ENCODE data around the gene UHRF1. TPM values are rescaled to one million over a fixed set of nuclear protein-coding genes. Genes with fewer than 3 reads are reported as not detected.

Gene UHRF1
- total RNA-seq, 1 donor = 7.6 TPM

GRCh38 chr19:4969292-4969771 is 60.0 kb downstream of the UHRF1 start:
- Histone ChIP-seq H3K4me2 (ENCODE audit: insufficient read depth, low read length) (peak overlapping the region; percentile 97), H3K36me3 (ENCODE audit: insufficient read depth, low read length) (peaks cover 1% of the 10 kb centered on the region), H3K4me1 (ENCODE audit: insufficient read depth, low read length) (peaks cover 38% of the 10 kb centered on the region), H3K27me3 (ENCODE audit: insufficient read depth, low read length) (no peaks in the 10 kb centered on the region), H3K9me3 (ENCODE audit: low read depth, low read length) (no peaks in the 10 kb centered on the region), H3K4me3 (ENCODE audit: insufficient read depth, low read length) (peak overlapping the region; percentile 80), H4K20me1 (ENCODE audit: insufficient read depth, low read length) (peaks cover 35% of the 10 kb centered on the region), H2AFZ (ENCODE audit: low read length) (no peak overlapping the region), H3K27ac (ENCODE audit: low read depth, low read length) (peak overlapping the region; percentile 53), H3K79me2 (ENCODE audit: insufficient read depth, low read length) (peaks cover 46% of the 10 kb centered on the region)
- DNase-seq (ENCODE audit: insufficient read length, low spot score, missing footprints) = no peak
- TF ChIP-seq CTCF (IDR thresholded peaks at IDR 0.05; ENCODE audit: extremely low read depth, low read depth, low read length) = no peak

GRCh38 chr19:4969772-4970531 is 60.7 kb downstream of the UHRF1 start:
- H3K79me2 ChIP-seq (ENCODE audit: insufficient read depth, low read length) = peaks cover 53% of the 10 kb centered on the region
- DNase-seq (ENCODE audit: insufficient read length, low spot score, missing footprints) = peak; percentile 65

GRCh38 chr19:4970558-4971423 is 61.5 kb downstream of the UHRF1 start:
- Histone ChIP-seq H3K36me3 (ENCODE audit: insufficient read depth, low read length) (no peaks in the 10 kb centered on the region), H3K4me3 (ENCODE audit: insufficient read depth, low read length) (peak overlapping the region; percentile 80), H2AFZ (ENCODE audit: low read length) (no peak overlapping the region), H3K9me3 (ENCODE audit: low read depth, low read length) (no peaks in the 10 kb centered on the region), H3K79me2 (ENCODE audit: insufficient read depth, low read length) (peaks cover 61% of the 10 kb centered on the region), H3K27ac (ENCODE audit: low read depth, low read length) (peak overlapping the region; percentile 3), H4K20me1 (ENCODE audit: insufficient read depth, low read length) (peaks cover 43% of the 10 kb centered on the region), H3K4me2 (ENCODE audit: insufficient read depth, low read length) (peak overlapping the region; percentile 97), H3K27me3 (ENCODE audit: insufficient read depth, low read length) (no peaks in the 10 kb centered on the region), H3K4me1 (ENCODE audit: insufficient read depth, low read length) (peaks cover 38% of the 10 kb centered on the region)
- peak; percentile 92 for DNase-seq (ENCODE audit: insufficient read length, low spot score, missing footprints)
- no peak for TF ChIP-seq CTCF (IDR thresholded peaks at IDR 0.05; ENCODE audit: extremely low read depth, low read depth, low read length)

More at GRCh38 chr19:4969772-4970531, 60.7 kb downstream of the UHRF1 start:
- Histone ChIP-seq H3K36me3 (ENCODE audit: insufficient read depth, low read length) (no peaks in the 10 kb centered on the region), H3K27ac (ENCODE audit: low read depth, low read length) (peak overlapping the region; percentile 53), H2AFZ (ENCODE audit: low read length) (no peak overlapping the region), H4K20me1 (ENCODE audit: insufficient read depth, low read length) (peaks cover 40% of the 10 kb centered on the region), H3K27me3 (ENCODE audit: insufficient read depth, low read length) (no peaks in the 10 kb centered on the region), H3K4me2 (ENCODE audit: insufficient read depth, low read length) (peak overlapping the region; percentile 97), H3K9me3 (ENCODE audit: low read depth, low read length) (no peaks in the 10 kb centered on the region), H3K4me3 (ENCODE audit: insufficient read depth, low read length) (peak overlapping the region; percentile 80), H3K4me1 (ENCODE audit: insufficient read depth, low read length) (peaks cover 38% of the 10 kb centered on the region)
- TF ChIP-seq CTCF (IDR thresholded peaks at IDR 0.05; ENCODE audit: extremely low read depth, low read depth, low read length) = no peak

GRCh38 chr19:4971424-4971793 is 62.1 kb downstream of the UHRF1 start:
- Histone ChIP-seq H3K4me3 (ENCODE audit: insufficient read depth, low read length) (peak overlapping the region; percentile 80), H3K4me1 (ENCODE audit: insufficient read depth, low read length) (peaks cover 42% of the 10 kb centered on the region), H3K27me3 (ENCODE audit: insufficient read depth, low read length) (no peaks in the 10 kb centered on the region), H3K36me3 (ENCODE audit: insufficient read depth, low read length) (no peaks in the 10 kb centered on the region), H2AFZ (ENCODE audit: low read length) (no peak overlapping the region), H3K9me3 (ENCODE audit: low read depth, low read length) (no peaks in the 10 kb centered on the region), H3K27ac (ENCODE audit: low read depth, low read length) (peak overlapping the region; percentile 3), H4K20me1 (ENCODE audit: insufficient read depth, low read length) (peaks cover 44% of the 10 kb centered on the region), H3K4me2 (ENCODE audit: insufficient read depth, low read length) (peak overlapping the region; percentile 97), H3K79me2 (ENCODE audit: insufficient read depth, low read length) (peaks cover 67% of the 10 kb centered on the region)
- no peak for TF ChIP-seq CTCF (IDR thresholded peaks at IDR 0.05; ENCODE audit: extremely low read depth, low read depth, low read length)
- peak; percentile 92 for DNase-seq (ENCODE audit: insufficient read length, low spot score, missing footprints)

Data from osteoblast (primary cell).